H9 (cell line): ENCODE results near the gene TOPORS. TPM values are rescaled to one million over a fixed set of nuclear protein-coding genes. Genes with fewer than 3 reads are reported as not detected.

ENCODE experiments used
- DNase-seq: peaks from one replicate; pipeline ENCODE4 v3.0.0-alpha.2; 2017
- H2AFZ ChIP-seq: one replicate; pipeline ENCODE4 v1.6.1; 2013; ENCODE audit warnings: mild to moderate bottlenecking, low read length, control low read depth, moderate library complexity
- H2AK5ac ChIP-seq: 2 replicates; pipeline ENCODE4 v1.6.1; 2013; ENCODE audit warnings: low read length, control low read depth, mixed read lengths; ENCODE audit not compliant: insufficient read length
- H2BK120ac ChIP-seq: one replicate; pipeline ENCODE4 v1.6.1; 2013; ENCODE audit warnings: low read depth, mild to moderate bottlenecking, low read length, control low read depth, inconsistent platforms; ENCODE audit not compliant: poor library complexity, severe bottlenecking
- H2BK12ac ChIP-seq: 2 replicates; pipeline ENCODE4 v1.6.1; 2013; ENCODE audit warnings: low read length, control low read depth, mixed read lengths, low read depth; ENCODE audit not compliant: insufficient read length
- H2BK15ac ChIP-seq: 2 replicates; pipeline ENCODE4 v1.6.1; 2013; ENCODE audit warnings: low read depth, low read length, control low read depth
- H2BK20ac ChIP-seq: one replicate; pipeline ENCODE4 v1.6.1; 2013; ENCODE audit warnings: low read depth, mild to moderate bottlenecking, low read length, control low read depth, inconsistent platforms; ENCODE audit not compliant: poor library complexity, severe bottlenecking
- H2BK5ac ChIP-seq: 2 replicates; pipeline ENCODE4 v1.6.1; 2013; ENCODE audit warnings: low read length, control low read depth, mixed read lengths; ENCODE audit not compliant: insufficient read length
- H3K14ac ChIP-seq: 2 replicates; pipeline ENCODE4 v1.6.1; 2013; ENCODE audit warnings: low read length, control low read depth; ENCODE audit not compliant: insufficient read depth
- H3K18ac ChIP-seq: 2 replicates; pipeline ENCODE4 v1.6.1; 2013; ENCODE audit warnings: low read depth, mild to moderate bottlenecking, mixed read lengths, low read length, control low read depth; ENCODE audit not compliant: insufficient read length
- H3K23ac ChIP-seq: 2 replicates; pipeline ENCODE4 v1.6.1; 2013; ENCODE audit warnings: low read length, control low read depth, mixed read lengths, low read depth; ENCODE audit not compliant: insufficient read length
- H3K23me2 ChIP-seq: 2 replicates; pipeline ENCODE4 v1.6.1; 2013; ENCODE audit warnings: low read depth, mild to moderate bottlenecking, mixed read lengths, low read length, control low read depth; ENCODE audit not compliant: insufficient read length, poor library complexity, severe bottlenecking
- H3K27ac ChIP-seq: 2 replicates; pipeline ENCODE4 v1.5.1; 2013; ENCODE audit warnings: low read length, control low read depth, mixed read lengths, low read depth; ENCODE audit not compliant: insufficient read length
- H3K27me3 ChIP-seq: 2 replicates; pipeline ENCODE4 v1.6.1; 2013; ENCODE audit warnings: low read length, control low read depth, inconsistent platforms; ENCODE audit not compliant: insufficient read depth
- H3K4ac ChIP-seq: 2 replicates; pipeline ENCODE4 v1.6.1; 2013; ENCODE audit warnings: low read depth, mild to moderate bottlenecking, control low read depth, inconsistent platforms, low read length, moderate library complexity
- H3K4me1 ChIP-seq: 2 replicates; pipeline ENCODE4 v1.6.1; 2013; ENCODE audit warnings: low read length, control low read depth, inconsistent platforms; ENCODE audit not compliant: insufficient read depth
- H3K4me2 ChIP-seq: 2 replicates; pipeline ENCODE4 v1.6.1; 2013; ENCODE audit warnings: low read length, control low read depth, mixed read lengths; ENCODE audit not compliant: insufficient read length, insufficient read depth
- H3K56ac ChIP-seq: 2 replicates; pipeline ENCODE4 v1.6.1; 2013; ENCODE audit warnings: low read depth, mild to moderate bottlenecking, mixed read lengths, low read length, control low read depth; ENCODE audit not compliant: insufficient read length
- H3K79me1 ChIP-seq: 2 replicates; pipeline ENCODE4 v1.6.1; 2013; ENCODE audit warnings: low read depth, mild to moderate bottlenecking, moderate library complexity, low read length, control low read depth, inconsistent platforms; ENCODE audit not compliant: insufficient read depth, poor library complexity, severe bottlenecking
- H3K79me2 ChIP-seq: 2 replicates; pipeline ENCODE4 v1.6.1; 2013; ENCODE audit warnings: low read length, control low read depth, inconsistent platforms; ENCODE audit not compliant: insufficient read depth
- H3K9ac ChIP-seq: 2 replicates; pipeline ENCODE4 v1.6.1; 2013; ENCODE audit warnings: low read length, control low read depth, mixed read lengths; ENCODE audit not compliant: insufficient read length; ENCODE audit errors: extremely low read depth
- H3K9me3 ChIP-seq: one replicate; pipeline ENCODE4 v1.6.1; 2013; ENCODE audit warnings: low read depth, low read length, inconsistent platforms; ENCODE audit not compliant: control insufficient read depth
- H3T11ph ChIP-seq: one replicate; pipeline ENCODE4 v1.6.1; 2013; ENCODE audit warnings: mild to moderate bottlenecking, low read length, control low read depth, inconsistent platforms
- H4K20me1 ChIP-seq: one replicate; pipeline ENCODE4 v1.6.1; 2013; ENCODE audit not compliant: control insufficient read depth, insufficient read length, insufficient read depth
- H4K5ac ChIP-seq: 2 replicates; pipeline ENCODE4 v1.6.1; 2013; ENCODE audit warnings: low read depth, mild to moderate bottlenecking, mixed read lengths, low read length, control low read depth; ENCODE audit not compliant: insufficient read length
- H4K8ac ChIP-seq: replicated peaks from 2 replicates; pipeline ENCODE4 v1.6.1; 2013; ENCODE audit warnings: low read length, control low read depth, mixed read lengths, low read depth; ENCODE audit not compliant: insufficient read length
- H4K91ac ChIP-seq: 2 replicates; pipeline ENCODE4 v1.6.1; 2013; ENCODE audit warnings: low read depth, mild to moderate bottlenecking, moderate library complexity, mixed read lengths, low read length, control low read depth; ENCODE audit not compliant: insufficient read length
- H3K27ac Mint-ChIP-seq, 3 experiments: 2 replicates in 2 of 3; 3 replicates in 1 of 3; pipeline ENCODE4 v1.8.0; 2020 to 2021; ENCODE audit warnings: mixed read lengths in 3 of 3, mild to moderate bottlenecking in 1 of 3, moderate library complexity in 1 of 3
- H3K27me3 Mint-ChIP-seq: 2 replicates; pipeline ENCODE4 v1.8.0; 2021; ENCODE audit warnings: low read depth, mild to moderate bottlenecking, moderate library complexity, mixed read lengths
- H3K36me3 Mint-ChIP-seq, 3 experiments: 2 replicates in 2 of 3; 3 replicates in 1 of 3; pipeline ENCODE4 v1.8.0; 2020 to 2021; ENCODE audit warnings: low read depth in 3 of 3, mixed read lengths in 3 of 3; ENCODE audit not compliant: insufficient read depth in 1 of 3
- H3K4me1 Mint-ChIP-seq, 2 experiments: 2 replicates each; pipeline ENCODE4 v1.8.0; 2020; ENCODE audit warnings: mixed read lengths in 2 of 2
- H3K4me3 Mint-ChIP-seq, 2 experiments: 2 replicates in 1 of 2; 3 replicates in 1 of 2; pipeline ENCODE4 v1.8.0; 2020 to 2021; ENCODE audit warnings: mild to moderate bottlenecking in 2 of 2, mixed read lengths in 2 of 2, moderate library complexity in 1 of 2
- H3K9me3 Mint-ChIP-seq, 2 experiments: 2 replicates in 1 of 2; 3 replicates in 1 of 2; pipeline ENCODE4 v1.8.0; 2020; ENCODE audit warnings: mild to moderate bottlenecking in 2 of 2, mixed read lengths in 2 of 2, moderate library complexity in 1 of 2
- CTCF ChIP-seq: fragments of 200-600 bp; sonication (generic); conservative IDR thresholded peaks from 3 replicates; pipeline ENCODE4 v1.8.0; 2021; ENCODE audit warnings: antibody characterized with exemption, mild to moderate bottlenecking
- WGBS: extraction: QIAGEN DNeasy Blood & Tissue Kit; methylation state at CpG from one replicate; pipeline ENCODE4 v1.1.7; 2013; ENCODE audit warnings: missing lambda C conversion rate, low lambda C conversion rate, mixed read lengths; ENCODE audit not compliant: insufficient read length; ENCODE audit errors: extremely low coverage; 5-methylcytosine and 5-hydroxymethylcytosine counted together
- total RNA-seq: library from RNA; stranded (reverse); gene quantifications from 2 replicates; pipeline ENCODE4 v1.2.1, GENCODE V29; 2021

Gene TOPORS
- total RNA-seq, 1 experiment from 2014 or later: 31.9 TPM

- no peak overlapping the region for H2AFZ ChIP-seq
- H3K9ac ChIP-seq: no peak overlapping the region
- peaks cover 39% of the 10 kb centered on the region for H3K79me2 ChIP-seq
- no peaks in the 10 kb centered on the region for H4K20me1 ChIP-seq
- no peak overlapping the region for H2BK5ac ChIP-seq
- H2BK20ac ChIP-seq: no peak overlapping the region
- Mint-ChIP-seq H3K4me1 (peaks cover 10 to 25% of the 10 kb centered on the region in 2 experiments), H3K27me3 (no peaks in the 10 kb centered on the region), H3K27ac (no peak overlapping the region; a peak in 1 of 7 replicates), H3K36me3 (peaks cover 40 to 59% (median 58%) of the 10 kb centered on the region in 3 experiments), H3K4me3 (no peak overlapping the region), H3K9me3 (no peaks in the 10 kb centered on the region)
- no peak overlapping the region for H2BK120ac ChIP-seq
- no peaks in the 10 kb centered on the region for H3K79me1 ChIP-seq
- no peak overlapping the region for H3K18ac ChIP-seq
- H4K91ac ChIP-seq: no peak overlapping the region
- H2BK15ac ChIP-seq: no peak overlapping the region
- no peaks in the 10 kb centered on the region for H3K9me3 ChIP-seq
- no peak overlapping the region for H4K5ac ChIP-seq
- no peak overlapping the region for H3K56ac ChIP-seq
- no peak overlapping the region for H3K27ac ChIP-seq
- no CpG with 5 or more reads among the region's 1 CpG for WGBS
- H3K23ac ChIP-seq: no peak overlapping the region
- DNase-seq: no peak
- H4K8ac ChIP-seq: no peak overlapping the region
- H3T11ph ChIP-seq: no peak overlapping the region
- H2AK5ac ChIP-seq: no peak overlapping the region
- no peaks in the 10 kb centered on the region; the same call in 1 of the 2 replicates for H3K4me1 ChIP-seq
- no peak overlapping the region for H3K14ac ChIP-seq
- H3K4ac ChIP-seq: no peak overlapping the region
- no peak for TF ChIP-seq CTCF
- H2BK12ac ChIP-seq: no peak overlapping the region
- H3K27me3 ChIP-seq: no peaks in the 10 kb centered on the region
- H3K23me2 ChIP-seq: no peaks in the 10 kb centered on the region
- no peak overlapping the region for H3K4me2 ChIP-seq
Measured at GRCh38 chr9:32545884-32546283, 6.5 kb downstream of the TOPORS start.
